Cardiac atrium fibroblast (primary cell): ENCODE measurements around the gene ADGRG4. TPM values are rescaled to one million over a fixed set of nuclear protein-coding genes. Genes with fewer than 3 reads are reported as not detected.

Experiments used
- total RNA-seq: library from RNA; depleted of rRNA; stranded (reverse); fragments of >200 nt; gene quantifications from 2 replicates; pipeline ENCODE4 v1.2.3, GENCODE V29; 2015

ADGRG4 gene, protein sequence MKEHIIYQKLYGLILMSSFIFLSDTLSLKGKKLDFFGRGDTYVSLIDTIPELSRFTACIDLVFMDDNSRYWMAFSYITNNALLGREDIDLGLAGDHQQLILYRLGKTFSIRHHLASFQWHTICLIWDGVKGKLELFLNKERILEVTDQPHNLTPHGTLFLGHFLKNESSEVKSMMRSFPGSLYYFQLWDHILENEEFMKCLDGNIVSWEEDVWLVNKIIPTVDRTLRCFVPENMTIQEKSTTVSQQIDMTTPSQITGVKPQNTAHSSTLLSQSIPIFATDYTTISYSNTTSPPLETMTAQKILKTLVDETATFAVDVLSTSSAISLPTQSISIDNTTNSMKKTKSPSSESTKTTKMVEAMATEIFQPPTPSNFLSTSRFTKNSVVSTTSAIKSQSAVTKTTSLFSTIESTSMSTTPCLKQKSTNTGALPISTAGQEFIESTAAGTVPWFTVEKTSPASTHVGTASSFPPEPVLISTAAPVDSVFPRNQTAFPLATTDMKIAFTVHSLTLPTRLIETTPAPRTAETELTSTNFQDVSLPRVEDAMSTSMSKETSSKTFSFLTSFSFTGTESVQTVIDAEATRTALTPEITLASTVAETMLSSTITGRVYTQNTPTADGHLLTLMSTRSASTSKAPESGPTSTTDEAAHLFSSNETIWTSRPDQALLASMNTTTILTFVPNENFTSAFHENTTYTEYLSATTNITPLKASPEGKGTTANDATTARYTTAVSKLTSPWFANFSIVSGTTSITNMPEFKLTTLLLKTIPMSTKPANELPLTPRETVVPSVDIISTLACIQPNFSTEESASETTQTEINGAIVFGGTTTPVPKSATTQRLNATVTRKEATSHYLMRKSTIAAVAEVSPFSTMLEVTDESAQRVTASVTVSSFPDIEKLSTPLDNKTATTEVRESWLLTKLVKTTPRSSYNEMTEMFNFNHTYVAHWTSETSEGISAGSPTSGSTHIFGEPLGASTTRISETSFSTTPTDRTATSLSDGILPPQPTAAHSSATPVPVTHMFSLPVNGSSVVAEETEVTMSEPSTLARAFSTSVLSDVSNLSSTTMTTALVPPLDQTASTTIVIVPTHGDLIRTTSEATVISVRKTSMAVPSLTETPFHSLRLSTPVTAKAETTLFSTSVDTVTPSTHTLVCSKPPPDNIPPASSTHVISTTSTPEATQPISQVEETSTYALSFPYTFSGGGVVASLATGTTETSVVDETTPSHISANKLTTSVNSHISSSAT (N-terminal part only)
- not detected in 2 replicates for total RNA-seq

GRCh38 chrX:136300721-136301120 is at the start of gene ADGRG4:
Gene ADGRG4 (plus strand): TSS chrX:136300963. CDS start chrX:136308778, 7,815 bp downstream.

DNA sequence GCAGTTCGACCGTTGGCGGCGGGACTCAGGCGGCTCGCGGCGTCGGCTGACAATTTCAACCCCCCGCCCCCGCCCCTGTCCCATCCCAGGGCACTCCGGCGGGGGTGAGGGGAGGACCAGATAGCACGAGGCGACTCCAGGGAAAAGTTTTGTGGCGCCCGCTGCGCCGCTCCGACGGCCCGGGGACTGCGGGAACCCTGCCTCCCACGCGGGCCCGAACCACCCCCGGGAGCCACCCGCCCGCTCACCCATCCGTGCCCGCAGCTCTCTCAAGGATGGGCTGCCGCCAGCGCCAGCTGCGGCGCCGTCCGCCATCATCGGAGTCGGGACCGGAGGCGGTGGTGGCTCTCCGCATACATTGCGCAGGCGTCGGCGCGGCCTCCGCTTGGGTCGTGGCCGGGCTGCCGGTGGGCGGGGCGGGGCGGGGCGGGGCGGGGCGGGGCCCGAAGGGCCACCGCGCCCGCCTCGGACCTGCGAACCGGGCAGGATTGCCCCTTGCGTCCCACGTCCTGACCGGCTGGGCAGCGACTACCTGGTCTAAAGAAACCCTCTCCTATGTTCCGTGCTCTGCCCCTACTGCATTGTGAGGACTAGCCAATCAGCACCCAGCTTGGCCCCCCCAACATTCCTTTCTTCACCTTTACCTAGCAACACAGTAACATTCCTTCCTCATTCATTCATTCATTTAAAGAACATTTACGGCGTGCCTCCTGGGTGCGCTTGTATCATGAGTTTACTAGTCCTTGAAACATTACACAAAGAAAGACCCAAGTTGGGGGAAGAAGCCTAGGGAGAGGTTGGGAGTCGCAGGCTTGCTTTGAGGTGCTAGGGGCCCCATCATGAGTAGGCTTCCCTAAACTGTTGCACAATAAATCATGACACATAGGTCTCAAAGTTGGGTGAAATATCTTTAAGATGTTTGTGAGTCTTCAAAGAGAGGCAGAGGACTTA is 49.4 kb upstream of the ADGRG4 start, which contains the start of gene MAP7D3:
Gene MAP7D3 (minus strand): TSS at position 360 of the 951 bp plus-strand sequence. CDS start 42 bp downstream, at position 318.

Other genes with a start within 250 kb of the ADGRG4 start
- gene FHL1, start 153.4 kb upstream of the ADGRG4 start, total RNA-seq = 139 and 205 TPM in 2 replicates
- gene MAP7D3, start 49.6 kb upstream of the ADGRG4 start, total RNA-seq = 9.2 and 14.3 TPM in 2 replicates
- gene BRS3, start 187.0 kb downstream of the ADGRG4 start, total RNA-seq = not detected in 2 replicates
- 16.8 and 18.4 TPM in 2 replicates for gene HTATSF1, start 196.6 kb downstream of the ADGRG4 start, total RNA-seq
- gene VGLL1, start 231.3 kb downstream of the ADGRG4 start, total RNA-seq = not detected in 2 replicates